SU-DHL-6 (cell line): Measurements from ENCODE around the gene OR12D2.
"Not testable (repeated sequence)": the region's sequence is repeated elsewhere in the genome, so short reads cannot be mapped to it uniquely, and the experiment has no call there.

Experiments used
- H2AFZ ChIP-seq: fragments of 200-600 bp; sonication (generic); 2 replicates; pipeline ENCODE4 v1.6.1; 2014; ENCODE audit warnings: low read depth, mild to moderate bottlenecking, moderate library complexity, mixed read lengths, antibody characterized with exemption, low read length; ENCODE audit not compliant: severe bottlenecking
- H3F3A ChIP-seq: fragments of 200-600 bp; shearing (Covaris generic); 2 replicates; pipeline ENCODE4 v1.6.0; 2016; ENCODE audit warnings: antibody characterized with exemption, mild to moderate bottlenecking; ENCODE audit not compliant: insufficient read depth
- H3K27ac ChIP-seq: fragments of 200-600 bp; sonication (generic); 2 replicates; pipeline ENCODE4 v1.5.1; 2016; ENCODE audit warnings: low read depth, mild to moderate bottlenecking, low read length, moderate library complexity, mixed read lengths
- H3K27me3 ChIP-seq: fragments of 200-600 bp; sonication (generic), shearing (Covaris generic); 2 replicates; pipeline ENCODE4 v1.6.0; 2014; ENCODE audit warnings: mild to moderate bottlenecking, low read length
- H3K36me3 ChIP-seq: fragments of 200-600 bp; sonication (generic); 2 replicates; pipeline ENCODE4 v1.6.1; 2014; ENCODE audit warnings: mild to moderate bottlenecking, low read length, mixed read lengths
- H3K4me2 ChIP-seq: fragments of 300-600, 200-600 bp; shearing (Covaris generic), sonication (generic); 2 replicates; pipeline ENCODE4 v1.6.0; 2014; ENCODE audit warnings: low read length, low read depth, mild to moderate bottlenecking; ENCODE audit not compliant: poor library complexity, severe bottlenecking
- H3K4me3 ChIP-seq: fragments of 200-600 bp; sonication (generic); 2 replicates; pipeline ENCODE4 v1.5.1; 2014; ENCODE audit warnings: antibody characterized with exemption, low read length, mild to moderate bottlenecking, mixed read lengths; ENCODE audit not compliant: insufficient read depth, poor library complexity, severe bottlenecking
- H3K79me2 ChIP-seq: fragments of 200-600 bp; sonication (generic); 2 replicates; pipeline ENCODE4 v1.6.1; 2014; ENCODE audit warnings: mild to moderate bottlenecking, low read length, moderate library complexity; ENCODE audit not compliant: insufficient read depth
- H3K9ac ChIP-seq: fragments of 200-600 bp; sonication (generic); 2 replicates; pipeline ENCODE4 v1.7.0; 2014; ENCODE audit warnings: mild to moderate bottlenecking, low read length
- H3K9me2 ChIP-seq: fragments of 200-600 bp; sonication (generic); replicated peaks from 2 replicates; pipeline ENCODE4 v1.6.1; 2014; ENCODE audit warnings: low read length; ENCODE audit not compliant: insufficient read depth
- H3K9me3 ChIP-seq: fragments of 200-600 bp; sonication (generic); 2 replicates; pipeline ENCODE4 v1.6.1; 2014; ENCODE audit warnings: low read length, mixed read lengths; ENCODE audit not compliant: insufficient read depth
- H4K20me1 ChIP-seq: fragments of 200-600 bp; sonication (generic); 2 replicates; pipeline ENCODE4 v1.6.1; 2014; ENCODE audit warnings: low read depth, mild to moderate bottlenecking, antibody characterized with exemption, low read length, moderate library complexity, mixed read lengths
- CTCF ChIP-seq: fragments of 200-600 bp; sonication (generic); IDR thresholded peaks from one replicate; pipeline ENCODE4 v1.5.1; 2017; ENCODE audit warnings: antibody characterized with exemption, mild to moderate bottlenecking, low read length, moderate library complexity; ENCODE audit not compliant: insufficient read depth, poor library complexity, severe bottlenecking
- EZH2phosphoT487 ChIP-seq: fragments of 200-600 bp; sonication (generic), shearing (Covaris generic); conservative IDR thresholded peaks from 2 replicates; pipeline ENCODE4 v1.6.1; 2018; ENCODE audit warnings: mild to moderate bottlenecking, antibody characterized with exemption, low read length, moderate library complexity, mixed read lengths

Gene OR12D2

GRCh38 chr6:29439006-29439405, 43.6 kb downstream of the OR12D2 start, which contains the start of gene OR10C1:
Gene OR10C1, plus strand, starts transcription at chr6:29439306. Its CDS starts 710 bp downstream, at chr6:29440016.
- H3K4me3 ChIP-seq: no peak within 1 kb of the TSS
- no peaks in the 10 kb centered on the region for H3K36me3 ChIP-seq
- H4K20me1 ChIP-seq: no peaks in the 10 kb centered on the region
- no peaks in the 10 kb centered on the region for H3K9me3 ChIP-seq
- no peak within 1 kb of the TSS for H3K9ac ChIP-seq
- no peak for TF ChIP-seq EZH2phosphoT487
- no peak for TF ChIP-seq CTCF
- no peak within 1 kb of the TSS for H3K27ac ChIP-seq
- no peak within 1 kb of the TSS for H3K4me2 ChIP-seq
- no peaks in the 10 kb centered on the region for H3K27me3 ChIP-seq
- H3K9me2 ChIP-seq: no peaks in the 10 kb centered on the region
- H3F3A ChIP-seq: no peaks in the 10 kb centered on the region
- no peaks in the 10 kb centered on the region for H3K79me2 ChIP-seq
- no peak within 1 kb of the TSS for H2AFZ ChIP-seq

GRCh38 chr6:29442719-29443118, 47.3 kb downstream of the OR12D2 start:
- Histone ChIP-seq H3K9me3 (no peaks in the 10 kb centered on the region), H4K20me1 (no peaks in the 10 kb centered on the region), H3K9me2 (no peaks in the 10 kb centered on the region), H3K27me3 (no peaks in the 10 kb centered on the region), H3K27ac (no peak overlapping the region), H3K4me2 (no peak overlapping the region), H3K36me3 (no peaks in the 10 kb centered on the region), H3K9ac (no peak overlapping the region), H3K4me3 (no peak overlapping the region), H3F3A (no peaks in the 10 kb centered on the region), H3K79me2 (no peaks in the 10 kb centered on the region), H2AFZ (no peak overlapping the region)
- TF ChIP-seq EZH2phosphoT487 (no peak), CTCF (no peak)

DNA sequence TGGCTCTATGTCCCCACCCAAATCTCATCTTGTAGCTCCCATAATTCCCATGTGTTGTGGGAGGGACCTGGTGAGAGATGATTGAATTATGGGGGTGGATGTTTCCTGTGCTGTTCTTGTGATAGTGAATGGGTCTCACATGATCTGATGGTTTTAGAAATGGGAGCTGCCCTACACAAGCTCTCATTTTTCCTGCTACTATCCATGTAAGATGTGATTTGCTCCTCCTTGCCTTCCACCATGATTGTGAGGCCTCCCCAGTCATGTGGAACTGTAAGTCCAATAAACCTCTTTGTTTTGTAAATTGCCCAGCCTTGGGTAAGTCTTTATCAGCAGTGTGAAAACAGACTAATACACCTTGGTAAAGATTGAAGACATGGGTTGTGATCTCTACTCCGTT, 48.6 kb downstream of the OR12D2 start:
- H3F3A ChIP-seq, H3K9me2 ChIP-seq, H3K27me3 ChIP-seq, H3K9me3 ChIP-seq, H3K4me3 ChIP-seq, H3K79me2 ChIP-seq, H4K20me1 ChIP-seq, H3K9ac ChIP-seq, H2AFZ ChIP-seq, H3K27ac ChIP-seq, H3K4me2 ChIP-seq, H3K36me3 ChIP-seq: not testable (repeated sequence)
